HL-60 (cell line): Measurements from ENCODE around the gene IL20RB.

Source experiments
- DNase-seq, 2 experiments: peaks; one replicate each; pipeline ENCODE4 v3.0.0-alpha.2; 2010 to 2020; ENCODE audit warnings: low read depth in 1 of 2, low spot score in 1 of 2
- H3K27ac ChIP-seq: fragments of 250-450 bp; sonication (Bioruptor Pico); replicated peaks from 2 replicates; pipeline ENCODE4 v1.5.1; 2020; ENCODE audit warnings: mild to moderate bottlenecking, moderate library complexity
- H3K27me3 ChIP-seq: fragments of 250-450 bp; sonication (Bioruptor Pico); 2 replicates; pipeline ENCODE4 v1.5.1; 2021; ENCODE audit warnings: mild to moderate bottlenecking, moderate library complexity; ENCODE audit not compliant: insufficient read depth, poor library complexity, severe bottlenecking
- H3K4me3 ChIP-seq: replicated peaks from 2 replicates; pipeline ENCODE4 v1.5.1; 2011; ENCODE audit warnings: mild to moderate bottlenecking, control low read depth, low read length; ENCODE audit not compliant: insufficient read depth
- GABPA ChIP-seq: IDR thresholded peaks from 2 replicates; pipeline ENCODE4 v1.6.1; 2012; ENCODE audit warnings: low read depth
- POLR2AphosphoS5 ChIP-seq: IDR thresholded peaks from 2 replicates; pipeline ENCODE4 v1.6.1; 2012; ENCODE audit warnings: low read depth
- REST ChIP-seq: IDR thresholded peaks from 2 replicates; pipeline ENCODE4 v1.6.1; 2012; ENCODE audit warnings: low read depth; ENCODE audit not compliant: insufficient replicate concordance
- SPI1 ChIP-seq: IDR thresholded peaks from 2 replicates; pipeline ENCODE4 v1.6.1; 2012; ENCODE audit warnings: low read depth, mild to moderate bottlenecking, borderline replicate concordance
- long read RNA-seq: library from polyadenylated mRNA; unstranded; transcript quantifications from one replicate; pipeline ENCODE4 v2.0.0, GENCODE V29; 2020
- TF ChIP-seq, protein P1 (sequence below): IDR thresholded peaks from one replicate; pipeline ENCODE4 v1.5.1; 2011; ENCODE audit warnings: low read length, control low read depth, inconsistent platforms; ENCODE audit not compliant: insufficient read depth

The IL20RB gene, protein sequence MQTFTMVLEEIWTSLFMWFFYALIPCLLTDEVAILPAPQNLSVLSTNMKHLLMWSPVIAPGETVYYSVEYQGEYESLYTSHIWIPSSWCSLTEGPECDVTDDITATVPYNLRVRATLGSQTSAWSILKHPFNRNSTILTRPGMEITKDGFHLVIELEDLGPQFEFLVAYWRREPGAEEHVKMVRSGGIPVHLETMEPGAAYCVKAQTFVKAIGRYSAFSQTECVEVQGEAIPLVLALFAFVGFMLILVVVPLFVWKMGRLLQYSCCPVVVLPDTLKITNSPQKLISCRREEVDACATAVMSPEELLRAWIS
- long read RNA-seq, partial matches to known transcripts: 0 of 2 reads
- long read RNA-seq, other reads (novel, unspliced or antisense): 1 of 2 reads

DNA sequence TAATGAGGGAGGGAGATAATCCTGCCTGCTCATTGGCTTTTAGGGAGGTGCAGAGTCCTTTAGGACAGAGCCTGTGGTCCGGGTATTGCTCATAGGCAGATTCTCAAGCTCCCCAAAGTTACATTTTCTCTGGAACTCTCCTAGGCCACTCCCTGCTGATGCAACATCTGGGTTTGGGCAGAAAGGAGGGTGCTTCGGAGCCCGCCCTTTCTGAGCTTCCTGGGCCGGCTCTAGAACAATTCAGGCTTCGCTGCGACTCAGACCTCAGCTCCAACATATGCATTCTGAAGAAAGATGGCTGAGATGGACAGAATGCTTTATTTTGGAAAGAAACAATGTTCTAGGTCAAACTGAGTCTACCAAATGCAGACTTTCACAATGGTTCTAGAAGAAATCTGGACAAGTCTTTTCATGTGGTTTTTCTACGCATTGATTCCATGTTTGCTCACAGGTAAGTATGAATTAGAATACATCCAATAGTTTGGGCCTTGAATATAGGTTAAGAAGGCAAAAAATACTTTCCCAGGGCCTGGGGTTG is at the start of gene IL20RB:
IL20RB (plus strand) TSS at position 233 of the 538 bp plus-strand sequence; CDS start at position 364, 131 bp downstream.
- TF ChIP-seq REST: no peak
- no peak for DNase-seq
- Histone ChIP-seq H3K27ac (no peak within 1 kb of the TSS), H3K4me3 (no peak within 1 kb of the TSS), H3K27me3 (no peaks in the 10 kb centered on the region)

DNA sequence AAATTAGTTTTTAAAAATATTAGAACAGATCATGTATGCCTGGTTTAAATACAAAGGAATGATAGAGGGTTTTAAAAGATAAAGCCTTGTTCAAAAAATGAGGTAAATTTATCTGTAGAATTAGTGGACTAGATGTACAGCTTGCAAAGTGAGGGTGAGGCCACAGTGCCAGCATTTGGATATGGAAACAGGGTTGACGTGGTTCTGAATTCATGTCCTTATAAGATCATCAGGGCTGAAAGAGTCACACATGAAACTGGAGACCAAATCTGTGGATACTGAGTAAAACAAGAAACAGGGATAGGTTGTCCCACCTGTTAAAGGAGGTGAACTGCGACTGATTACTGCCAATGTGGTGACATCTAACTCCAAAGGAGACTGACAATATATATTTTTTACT is 49.5 kb upstream of the IL20RB start:
- no peak overlapping the region for H3K4me3 ChIP-seq
- TF ChIP-seq, protein P1, sequence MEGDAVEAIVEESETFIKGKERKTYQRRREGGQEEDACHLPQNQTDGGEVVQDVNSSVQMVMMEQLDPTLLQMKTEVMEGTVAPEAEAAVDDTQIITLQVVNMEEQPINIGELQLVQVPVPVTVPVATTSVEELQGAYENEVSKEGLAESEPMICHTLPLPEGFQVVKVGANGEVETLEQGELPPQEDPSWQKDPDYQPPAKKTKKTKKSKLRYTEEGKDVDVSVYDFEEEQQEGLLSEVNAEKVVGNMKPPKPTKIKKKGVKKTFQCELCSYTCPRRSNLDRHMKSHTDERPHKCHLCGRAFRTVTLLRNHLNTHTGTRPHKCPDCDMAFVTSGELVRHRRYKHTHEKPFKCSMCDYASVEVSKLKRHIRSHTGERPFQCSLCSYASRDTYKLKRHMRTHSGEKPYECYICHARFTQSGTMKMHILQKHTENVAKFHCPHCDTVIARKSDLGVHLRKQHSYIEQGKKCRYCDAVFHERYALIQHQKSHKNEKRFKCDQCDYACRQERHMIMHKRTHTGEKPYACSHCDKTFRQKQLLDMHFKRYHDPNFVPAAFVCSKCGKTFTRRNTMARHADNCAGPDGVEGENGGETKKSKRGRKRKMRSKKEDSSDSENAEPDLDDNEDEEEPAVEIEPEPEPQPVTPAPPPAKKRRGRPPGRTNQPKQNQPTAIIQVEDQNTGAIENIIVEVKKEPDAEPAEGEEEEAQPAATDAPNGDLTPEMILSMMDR: no peak
- TF ChIP-seq GABPA (no peak), SPI1 (no peak), REST (no peak), POLR2AphosphoS5 (no peak)
- no peak overlapping the region for H3K27ac ChIP-seq
- DNase-seq: no peak
- no peaks in the 10 kb centered on the region for H3K27me3 ChIP-seq

GRCh38 chr3:136909187-136909586 is 48.6 kb upstream of the IL20RB start:
- no peak overlapping the region for H3K4me3 ChIP-seq
- DNase-seq: no peak
- no peak for TF ChIP-seq GABPA
- TF ChIP-seq SPI1: no peak
- TF ChIP-seq, protein P1: no peak
- TF ChIP-seq REST: no peak
- TF ChIP-seq POLR2AphosphoS5: no peak
- no peak overlapping the region for H3K27ac ChIP-seq
- no peaks in the 10 kb centered on the region for H3K27me3 ChIP-seq
